DND-41 (cell line): ENCODE data around the gene CASTOR1.

ENCODE experiments used
- ATAC-seq: fragments of 200-7000 bp; cut with Tn5 transposase; 3 replicates; pipeline ENCODE4 v1.9.1; 2021; ENCODE audit warnings: low read depth; ENCODE audit not compliant: insufficient read depth
- DNase-seq: peaks from one replicate; pipeline ENCODE4 v3.0.0-alpha.2; 2020
- H2AFZ ChIP-seq: 2 replicates; pipeline ENCODE4 v1.6.0; 2012; ENCODE audit warnings: low read depth, low read length
- H3K27ac ChIP-seq: 2 replicates; pipeline ENCODE4 v1.5.1; 2012; ENCODE audit warnings: low read length, inconsistent platforms
- H3K27me3 ChIP-seq: fragments of 200-600 bp; sonication (generic); 2 replicates; pipeline ENCODE4 v1.6.0; 2012; ENCODE audit warnings: low read length, mild to moderate bottlenecking, inconsistent platforms; ENCODE audit not compliant: insufficient read depth, poor library complexity
- H3K36me3 ChIP-seq: 2 replicates; pipeline ENCODE4 v1.5.1; 2012; ENCODE audit warnings: low read length, inconsistent platforms; ENCODE audit not compliant: insufficient read depth
- H3K4me1 ChIP-seq: 2 replicates; pipeline ENCODE4 v1.5.1; 2012; ENCODE audit warnings: mild to moderate bottlenecking, low read length; ENCODE audit not compliant: insufficient read depth
- H3K4me2 ChIP-seq: 2 replicates; pipeline ENCODE4 v1.6.0; 2012; ENCODE audit warnings: mild to moderate bottlenecking, moderate library complexity, low read length, inconsistent platforms; ENCODE audit not compliant: insufficient read depth
- H3K4me3 ChIP-seq, 2 experiments: fragments of 200-600 bp in 1 of 2; shearing (Covaris generic) in 1 of 2; 2 replicates each; pipeline ENCODE4 v1.5.1; 2012 to 2016; ENCODE audit warnings: inconsistent platforms in 2 of 2, low read length in 2 of 2, mild to moderate bottlenecking in 2 of 2, low read depth in 1 of 2, moderate library complexity in 1 of 2
- H3K79me2 ChIP-seq: 2 replicates; pipeline ENCODE4 v1.6.0; 2012; ENCODE audit warnings: low read length, inconsistent platforms; ENCODE audit not compliant: insufficient read depth
- H3K9ac ChIP-seq: 2 replicates; pipeline ENCODE4 v1.6.0; 2012; ENCODE audit warnings: low read depth, mild to moderate bottlenecking, inconsistent platforms, low read length, moderate library complexity
- H3K9me3 ChIP-seq: 2 replicates; pipeline ENCODE4 v1.5.1; 2012; ENCODE audit warnings: low read length, moderate library complexity, mild to moderate bottlenecking, inconsistent platforms; ENCODE audit not compliant: insufficient read depth, severe bottlenecking
- H4K20me1 ChIP-seq: 2 replicates; pipeline ENCODE4 v1.6.0; 2012; ENCODE audit warnings: low read length; ENCODE audit not compliant: insufficient read depth
- EZH2 ChIP-seq: IDR thresholded peaks from 3 replicates; pipeline ENCODE4 v1.6.1; 2012; ENCODE audit warnings: borderline replicate concordance, low read depth, mild to moderate bottlenecking, moderate library complexity, low read length, inconsistent platforms; ENCODE audit not compliant: severe bottlenecking
- TF ChIP-seq, protein P1 (sequence below): IDR thresholded peaks from 2 replicates; pipeline ENCODE4 v1.5.1; 2012; ENCODE audit warnings: borderline replicate concordance, low read length, moderate library complexity, mild to moderate bottlenecking; ENCODE audit not compliant: poor library complexity, severe bottlenecking; ENCODE audit errors: extremely low read depth

CASTOR1 gene

GRCh38 chr22:30296833-30297232, 7.5 kb upstream of the CASTOR1 start:
- DNase-seq (no peak), ATAC-seq (0 out of 3 replicates have a peak, but pooled peaks have one; percentile 26)
- Histone ChIP-seq H3K27me3 (no peaks in the 10 kb centered on the region), H3K9me3 (no peaks in the 10 kb centered on the region), H3K4me3 (no peak overlapping the region), H3K27ac (peak overlapping the region; percentile 52), H3K79me2 (peaks cover 31% of the 10 kb centered on the region), H2AFZ (no peak overlapping the region), H3K4me2 (no peak overlapping the region), H3K36me3 (peaks cover 98% of the 10 kb centered on the region), H4K20me1 (peaks cover 4% of the 10 kb centered on the region), H3K4me1 (peaks cover 6% of the 10 kb centered on the region), H3K9ac (no peak overlapping the region; the same call in 1 of the 2 replicates)
- TF ChIP-seq, protein P1, sequence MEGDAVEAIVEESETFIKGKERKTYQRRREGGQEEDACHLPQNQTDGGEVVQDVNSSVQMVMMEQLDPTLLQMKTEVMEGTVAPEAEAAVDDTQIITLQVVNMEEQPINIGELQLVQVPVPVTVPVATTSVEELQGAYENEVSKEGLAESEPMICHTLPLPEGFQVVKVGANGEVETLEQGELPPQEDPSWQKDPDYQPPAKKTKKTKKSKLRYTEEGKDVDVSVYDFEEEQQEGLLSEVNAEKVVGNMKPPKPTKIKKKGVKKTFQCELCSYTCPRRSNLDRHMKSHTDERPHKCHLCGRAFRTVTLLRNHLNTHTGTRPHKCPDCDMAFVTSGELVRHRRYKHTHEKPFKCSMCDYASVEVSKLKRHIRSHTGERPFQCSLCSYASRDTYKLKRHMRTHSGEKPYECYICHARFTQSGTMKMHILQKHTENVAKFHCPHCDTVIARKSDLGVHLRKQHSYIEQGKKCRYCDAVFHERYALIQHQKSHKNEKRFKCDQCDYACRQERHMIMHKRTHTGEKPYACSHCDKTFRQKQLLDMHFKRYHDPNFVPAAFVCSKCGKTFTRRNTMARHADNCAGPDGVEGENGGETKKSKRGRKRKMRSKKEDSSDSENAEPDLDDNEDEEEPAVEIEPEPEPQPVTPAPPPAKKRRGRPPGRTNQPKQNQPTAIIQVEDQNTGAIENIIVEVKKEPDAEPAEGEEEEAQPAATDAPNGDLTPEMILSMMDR, result no peak
- TF ChIP-seq EZH2, result no peak

- no peaks in the 10 kb centered on the region for H3K27me3 ChIP-seq
- peaks cover 4% of the 10 kb centered on the region for H4K20me1 ChIP-seq
- ATAC-seq (no peak), DNase-seq (no peak)
- H3K79me2 ChIP-seq, result peaks cover 26% of the 10 kb centered on the region
- H3K27ac ChIP-seq, result peak overlapping the region; percentile 48
- TF ChIP-seq, protein P1, result no peak
- no peak for TF ChIP-seq EZH2
- no peak overlapping the region for H2AFZ ChIP-seq
- no peaks in the 10 kb centered on the region for H3K9me3 ChIP-seq
- H3K4me2 ChIP-seq, result no peak overlapping the region
- H3K4me3 ChIP-seq, result no peak overlapping the region
- H3K4me1 ChIP-seq, result peaks cover 11% of the 10 kb centered on the region
- peaks cover 98% of the 10 kb centered on the region for H3K36me3 ChIP-seq
- no peak overlapping the region for H3K9ac ChIP-seq
These were observed 7.0 kb upstream of the CASTOR1 start for GRCh38 chr22:30296324-30296723.

- ATAC-seq (no peak), DNase-seq (no peak)
- H4K20me1 ChIP-seq, result peaks cover 4% of the 10 kb centered on the region; the same call in 1 of the 2 replicates
- peaks cover 18% of the 10 kb centered on the region for H3K4me1 ChIP-seq
- H2AFZ ChIP-seq, result no peak overlapping the region
- H3K9ac ChIP-seq, result no peak overlapping the region
- H3K27me3 ChIP-seq, result no peaks in the 10 kb centered on the region
- no peak overlapping the region for H3K4me2 ChIP-seq
- peaks cover 19% of the 10 kb centered on the region for H3K79me2 ChIP-seq
- H3K27ac ChIP-seq, result peak overlapping the region; percentile 29; the same call in 1 of the 2 replicates
- TF ChIP-seq EZH2, result no peak
- peaks cover 91% of the 10 kb centered on the region for H3K36me3 ChIP-seq
- no peak overlapping the region for H3K4me3 ChIP-seq
- H3K9me3 ChIP-seq, result no peaks in the 10 kb centered on the region
These were observed 6.3 kb upstream of the CASTOR1 start for GRCh38 chr22:30295576-30295975.

DNA sequence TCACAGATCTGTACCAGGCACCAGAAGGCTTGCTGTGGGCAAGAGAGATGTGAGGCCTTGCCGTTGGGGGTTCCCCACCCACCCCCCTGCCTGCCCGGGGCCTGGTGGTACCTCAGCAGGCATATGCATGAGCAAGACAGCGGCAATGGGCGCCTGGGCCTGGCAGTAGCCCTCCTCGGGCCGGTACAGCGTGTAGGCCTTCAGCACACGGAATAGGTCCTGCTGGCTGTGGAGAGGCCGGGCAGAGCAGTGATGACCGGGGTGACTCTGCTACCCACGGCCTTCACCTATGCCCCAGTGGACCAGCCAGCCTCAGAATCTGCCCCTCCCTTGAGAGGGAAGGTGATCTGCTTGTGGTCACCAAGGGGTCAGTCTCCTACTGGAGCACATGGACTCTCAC, 5.5 kb upstream of the CASTOR1 start:
- H2AFZ ChIP-seq, result no peak overlapping the region
- H3K27ac ChIP-seq, result no peak overlapping the region
- H3K4me2 ChIP-seq, result no peak overlapping the region
- peaks cover 26% of the 10 kb centered on the region for H3K4me1 ChIP-seq
- H3K9ac ChIP-seq, result no peak overlapping the region
- no peak for DNase-seq
- H3K79me2 ChIP-seq, result peaks cover 14% of the 10 kb centered on the region
- no peaks in the 10 kb centered on the region for H3K9me3 ChIP-seq
- TF ChIP-seq, protein P1, result no peak
- TF ChIP-seq EZH2, result no peak
- peaks cover 4% of the 10 kb centered on the region; the same call in 1 of the 2 replicates for H4K20me1 ChIP-seq
- H3K36me3 ChIP-seq, result peaks cover 84% of the 10 kb centered on the region
- H3K4me3 ChIP-seq, result no peak overlapping the region
- ATAC-seq, result no peak
- no peaks in the 10 kb centered on the region for H3K27me3 ChIP-seq
